Right ventricle myocardium superior (tissue), 1 donor: ENCODE measurements around the gene CCDC88C. TPM values are rescaled to one million over a fixed set of nuclear protein-coding genes. Genes with fewer than 3 reads are reported as not detected.
A peak's percentile ranks its signal among the peaks of the same experiment; 100 is the strongest.

Source experiments
- ATAC-seq: fragments of 200-7000 bp; cut with Tn5 transposase; one replicate; pipeline ENCODE4 v1.9.1; 2020; ENCODE audit warnings: mild to moderate bottlenecking; ENCODE audit not compliant: poor library complexity
- DNase-seq: peaks from one replicate; pipeline ENCODE4 v3.0.0-alpha.2; 2020
- intact Hi-C: fragments of 100-400 bp; cut with DNase I; formaldehyde crosslinking; loops from one replicate; pipeline ENCODE4 v1.11.2; 2022
- total RNA-seq: library from RNA; stranded (reverse); fragmentation: NEBNext Ultra II Directional; extraction: Animal tissue kit (Norgen Biotek cat#: 25700); gene quantifications from one replicate; pipeline ENCODE4 v1.2.1, GENCODE V29; 2021
- donor health status: DM: no; HTN: yes; CAD: no; lungs with severe emphysema.

Gene CCDC88C
- total RNA-seq, 1 donor from 2014 or later: 2.9 TPM

- intact Hi-C loops: no loop called here
- ATAC-seq (no peak), DNase-seq (no peak)
These were observed 30.3 kb downstream of the CCDC88C start for GRCh38 chr14:91387169-91387835.

- intact Hi-C loops: no loop called here
These were observed 31.9 kb downstream of the CCDC88C start for GRCh38 chr14:91385697-91386096.

GRCh38 chr14:91385224-91385623, 32.4 kb downstream of the CCDC88C start:
- no peak for DNase-seq
- no peak for ATAC-seq
- intact Hi-C loops: no loop called here

More at GRCh38 chr14:91385697-91386096, 31.9 kb downstream of the CCDC88C start:
- DNase-seq (no peak), ATAC-seq (no peak)

- no peak for ATAC-seq
- intact Hi-C loops: no loop called here
- no peak for DNase-seq
These were observed 34.2 kb downstream of the CCDC88C start for GRCh38 chr14:91383439-91383838.

- intact Hi-C loops: no loop called here
- no peak for ATAC-seq
- no peak for DNase-seq
These were observed 35.6 kb downstream of the CCDC88C start for GRCh38 chr14:91381801-91382670.

- intact Hi-C loops: no loop called here
- DNase-seq (no peak), ATAC-seq (no peak)
These were observed 36.8 kb downstream of the CCDC88C start for GRCh38 chr14:91380610-91381371.

- intact Hi-C loops: no loop called here
These were observed 37.5 kb downstream of the CCDC88C start for GRCh38 chr14:91380123-91380522.

GRCh38 chr14:91379579-91379932, 38.1 kb downstream of the CCDC88C start:
- intact Hi-C loops: no loop called here
- no peak for ATAC-seq
- DNase-seq: no peak

More at GRCh38 chr14:91380123-91380522, 37.5 kb downstream of the CCDC88C start:
- no peak for DNase-seq
- ATAC-seq: no peak

GRCh38 chr14:91378930-91379578, 38.6 kb downstream of the CCDC88C start:
- peak; percentile 31 for ATAC-seq
- intact Hi-C loops: no loop called here
- DNase-seq: no peak

- intact Hi-C loops: no loop called here
- no peak for DNase-seq
These were observed 39.6 kb downstream of the CCDC88C start for GRCh38 chr14:91377700-91378652.

GRCh38 chr14:91376547-91377477, 40.8 kb downstream of the CCDC88C start:
- intact Hi-C loops: no loop called here
- DNase-seq: no peak

More at GRCh38 chr14:91377700-91378652, 39.6 kb downstream of the CCDC88C start:
- peak; percentile 47 for ATAC-seq

GRCh38 chr14:91375720-91376452, 41.7 kb downstream of the CCDC88C start:
- DNase-seq (no peak), ATAC-seq (no peak)
- intact Hi-C loops: no loop called here

More at GRCh38 chr14:91376547-91377477, 40.8 kb downstream of the CCDC88C start:
- no peak for ATAC-seq

- no peak for DNase-seq
- ATAC-seq: no peak
- intact Hi-C loops: no loop called here
These were observed 42.5 kb downstream of the CCDC88C start for GRCh38 chr14:91374879-91375702.

- intact Hi-C loops: no loop called here
These were observed 43.2 kb downstream of the CCDC88C start for GRCh38 chr14:91374287-91374878.

More at GRCh38 chr14:91374287-91374878, 43.2 kb downstream of the CCDC88C start:
- no peak for DNase-seq
- no peak for ATAC-seq
